HL-60 (cell line): ENCODE measurements around the gene WDR91.
"Not testable (repeated sequence)": the region's sequence is repeated elsewhere in the genome, so short reads cannot be mapped to it uniquely, and the experiment has no call there.

Experiments used
- CTCF ChIP-seq: IDR thresholded peaks from one replicate; pipeline ENCODE4 v1.5.1; 2011; ENCODE audit warnings: low read length, control low read depth, inconsistent platforms; ENCODE audit not compliant: insufficient read depth
- GABPA ChIP-seq: IDR thresholded peaks from 2 replicates; pipeline ENCODE4 v1.6.1; 2012; ENCODE audit warnings: low read depth
- POLR2AphosphoS5 ChIP-seq: IDR thresholded peaks from 2 replicates; pipeline ENCODE4 v1.6.1; 2012; ENCODE audit warnings: low read depth
- REST ChIP-seq: IDR thresholded peaks from 2 replicates; pipeline ENCODE4 v1.6.1; 2012; ENCODE audit warnings: low read depth; ENCODE audit not compliant: insufficient replicate concordance
- SPI1 ChIP-seq: IDR thresholded peaks from 2 replicates; pipeline ENCODE4 v1.6.1; 2012; ENCODE audit warnings: low read depth, mild to moderate bottlenecking, borderline replicate concordance

- TF ChIP-seq CTCF, SPI1, REST, POLR2AphosphoS5, GABPA: not testable (repeated sequence)
These were observed 790 bp upstream of the WDR91 start for GRCh38 chr7:135211946-135212685.
